GM21360 (cell line): ENCODE data around the gene GKN2.
"Not testable (repeated sequence)": the region's sequence is repeated elsewhere in the genome, so short reads cannot be mapped to it uniquely, and the experiment has no call there.

ENCODE experiments used
- ATAC-seq: cut with Tn5 transposase; IDR thresholded peaks from one replicate; pipeline ENCODE4 v1.9.1; 2021; ENCODE audit warnings: mild to moderate bottlenecking, moderate library complexity; ENCODE audit not compliant: unreplicated experiment

The GKN2 gene

DNA sequence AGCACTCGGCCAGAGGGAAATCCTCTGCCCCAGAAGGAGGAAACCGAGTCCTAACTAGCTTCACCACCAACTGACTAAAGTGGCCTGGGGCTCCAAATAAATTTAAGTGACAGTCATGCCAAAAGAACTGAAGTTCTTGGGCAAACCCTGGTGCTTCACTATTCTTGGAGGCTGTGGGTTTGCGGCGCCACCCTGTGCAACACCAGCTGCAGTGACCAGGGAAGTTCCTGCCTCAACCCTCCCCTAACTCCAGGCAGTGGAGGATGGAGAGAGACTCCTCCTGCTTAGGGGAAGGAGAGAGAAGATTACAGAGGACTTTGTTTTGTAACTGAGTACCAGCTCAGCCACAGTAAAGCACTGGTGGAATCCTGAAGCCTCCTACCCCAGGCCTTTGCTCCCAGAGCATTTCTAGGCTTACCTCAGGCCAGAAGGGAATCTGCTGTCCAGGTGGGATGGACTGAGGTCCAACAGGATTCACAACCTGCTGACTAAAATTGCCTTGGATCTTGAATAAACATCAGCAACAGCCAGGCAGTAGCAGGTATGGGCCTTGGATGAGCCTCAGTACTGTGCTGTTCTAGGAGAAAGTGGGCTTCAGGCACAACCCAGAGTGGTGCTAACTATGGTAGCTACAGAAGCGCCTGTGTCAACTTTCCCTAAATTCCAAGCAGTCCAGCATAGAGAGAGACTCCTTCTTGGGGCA lies 52.0 kb downstream of the GKN2 start:
- no peak for ATAC-seq

DNA sequence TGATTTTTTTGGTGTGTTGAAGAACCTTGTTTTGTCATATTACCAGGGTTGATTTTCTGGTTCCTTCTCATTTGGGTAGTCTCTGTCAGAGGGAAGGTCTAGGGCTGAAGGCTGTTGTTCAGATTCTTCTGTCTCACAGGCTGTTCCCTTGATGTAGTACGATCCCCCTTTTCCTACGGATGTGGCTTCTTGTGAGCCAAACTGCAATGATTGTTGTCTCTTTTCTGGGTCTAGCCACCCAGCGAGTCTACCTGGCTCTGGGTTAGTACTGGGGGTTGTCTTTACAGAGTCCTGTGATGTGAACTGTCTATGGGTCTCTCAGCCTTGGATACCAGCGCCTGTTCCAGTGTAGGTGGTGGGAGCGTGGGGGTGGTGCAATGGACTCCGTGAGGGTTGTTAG lies 56.7 kb downstream of the GKN2 start:
- not testable (repeated sequence) for ATAC-seq
